ENCODE data around the gene WNT7B.

WNT7B gene

GRCh38 chr22:45927059-45927458 lies 49.9 kb downstream of the WNT7B start:
- no peak for DNase-seq (ENCODE audit: low read depth in 2 of 2)

GRCh38 chr22:45926433-45926832 lies 50.5 kb downstream of the WNT7B start:
- DNase-seq (ENCODE audit: low read depth in 2 of 2): no peak

- DNase-seq (ENCODE audit: low read depth in 2 of 2): no peak
Observed at GRCh38 chr22:45925811-45926351, 51.1 kb downstream of the WNT7B start.

- DNase-seq (ENCODE audit: low read depth in 2 of 2): no peak
Observed at GRCh38 chr22:45923835-45924234, 53.1 kb downstream of the WNT7B start.

GRCh38 chr22:45923212-45923611 lies 53.8 kb downstream of the WNT7B start:
- DNase-seq (ENCODE audit: low read depth in 2 of 2): no peak

GRCh38 chr22:45922661-45923060 lies 54.3 kb downstream of the WNT7B start:
- no peak for DNase-seq (ENCODE audit: low read depth in 2 of 2)

GRCh38 chr22:45922256-45922655 lies 54.7 kb downstream of the WNT7B start:
- no peak for DNase-seq (ENCODE audit: low read depth in 2 of 2)

- DNase-seq (ENCODE audit: low read depth in 2 of 2): no peak
Observed at GRCh38 chr22:45919504-45920286, 57.3 kb downstream of the WNT7B start.

GRCh38 chr22:45918459-45919370 lies 58.2 kb downstream of the WNT7B start:
- DNase-seq (ENCODE audit: low read depth in 2 of 2): no peak

GRCh38 chr22:45917700-45918458 lies 59.1 kb downstream of the WNT7B start:
- DNase-seq (ENCODE audit: low read depth in 2 of 2): no peak

GRCh38 chr22:45917146-45917545 lies 59.8 kb downstream of the WNT7B start:
- DNase-seq (ENCODE audit: low read depth in 2 of 2): no peak

GRCh38 chr22:45916515-45916914 lies 60.4 kb downstream of the WNT7B start:
- no peak for DNase-seq (ENCODE audit: low read depth in 2 of 2)

GRCh38 chr22:45915841-45916240 lies 61.1 kb downstream of the WNT7B start:
- no peak for DNase-seq (ENCODE audit: low read depth in 2 of 2)

- DNase-seq (ENCODE audit: low read depth in 2 of 2): no peak
Observed at GRCh38 chr22:45915151-45915550, 61.8 kb downstream of the WNT7B start.

- DNase-seq (ENCODE audit: low read depth in 2 of 2): no peak
Observed at GRCh38 chr22:45914309-45914708, 62.7 kb downstream of the WNT7B start.

- no peak for DNase-seq (ENCODE audit: low read depth in 2 of 2)
Observed at GRCh38 chr22:45912910-45913309, 64.1 kb downstream of the WNT7B start.

- no peak for DNase-seq (ENCODE audit: low read depth in 2 of 2)
Observed at GRCh38 chr22:45911601-45912271, 65.2 kb downstream of the WNT7B start.

- no peak for DNase-seq (ENCODE audit: low read depth in 2 of 2)
Observed at GRCh38 chr22:45910928-45911467, 66.0 kb downstream of the WNT7B start.

GRCh38 chr22:45908961-45909360 lies 68.0 kb downstream of the WNT7B start:
- DNase-seq (ENCODE audit: low read depth in 2 of 2): no peak

- no peak for DNase-seq (ENCODE audit: low read depth in 2 of 2)
Observed at GRCh38 chr22:45907996-45908395, 69.0 kb downstream of the WNT7B start.

- no peak for DNase-seq (ENCODE audit: low read depth in 2 of 2)
Observed at GRCh38 chr22:45907378-45907777, 69.6 kb downstream of the WNT7B start.

All from stimulated activated CD8-positive, alpha-beta memory T cell treated with anti-CD3 and anti-CD28 coated beads, Interleukin-2, amount 100 ng/mL, for 1 hour (primary cell).